ENCODE data around the gene ZNF862.

ZNF862 gene

DNA sequence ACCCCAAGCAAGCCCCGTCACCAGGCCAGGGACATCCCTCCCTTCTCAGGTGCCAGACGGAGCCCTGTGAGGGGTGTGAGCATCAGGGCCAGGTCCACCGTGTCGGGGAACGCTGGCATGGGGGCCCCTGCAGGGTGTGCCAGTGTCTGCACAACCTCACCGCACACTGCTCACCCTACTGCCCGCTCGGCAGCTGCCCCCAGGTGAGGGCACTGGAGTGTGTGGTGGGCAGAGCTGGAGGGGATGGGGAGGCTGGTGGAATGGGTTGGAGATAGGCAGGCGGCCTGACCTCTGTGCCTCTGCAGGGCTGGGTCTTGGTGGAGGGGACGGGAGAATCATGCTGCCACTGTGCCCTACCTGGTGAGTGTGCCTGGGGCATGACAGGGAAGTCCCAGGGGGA lies 44.9 kb upstream of the ZNF862 start:
- no peak for DNase-seq (ENCODE audit: low read depth)
- no peak overlapping the region for H3K4me3 ChIP-seq (ENCODE audit: low read depth, low read length)
- TF ChIP-seq, protein P1, sequence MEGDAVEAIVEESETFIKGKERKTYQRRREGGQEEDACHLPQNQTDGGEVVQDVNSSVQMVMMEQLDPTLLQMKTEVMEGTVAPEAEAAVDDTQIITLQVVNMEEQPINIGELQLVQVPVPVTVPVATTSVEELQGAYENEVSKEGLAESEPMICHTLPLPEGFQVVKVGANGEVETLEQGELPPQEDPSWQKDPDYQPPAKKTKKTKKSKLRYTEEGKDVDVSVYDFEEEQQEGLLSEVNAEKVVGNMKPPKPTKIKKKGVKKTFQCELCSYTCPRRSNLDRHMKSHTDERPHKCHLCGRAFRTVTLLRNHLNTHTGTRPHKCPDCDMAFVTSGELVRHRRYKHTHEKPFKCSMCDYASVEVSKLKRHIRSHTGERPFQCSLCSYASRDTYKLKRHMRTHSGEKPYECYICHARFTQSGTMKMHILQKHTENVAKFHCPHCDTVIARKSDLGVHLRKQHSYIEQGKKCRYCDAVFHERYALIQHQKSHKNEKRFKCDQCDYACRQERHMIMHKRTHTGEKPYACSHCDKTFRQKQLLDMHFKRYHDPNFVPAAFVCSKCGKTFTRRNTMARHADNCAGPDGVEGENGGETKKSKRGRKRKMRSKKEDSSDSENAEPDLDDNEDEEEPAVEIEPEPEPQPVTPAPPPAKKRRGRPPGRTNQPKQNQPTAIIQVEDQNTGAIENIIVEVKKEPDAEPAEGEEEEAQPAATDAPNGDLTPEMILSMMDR (IDR thresholded peaks at IDR 0.05; ENCODE audit: insufficient read depth, low read depth, low read length, missing control alignments), result no peak

DNA sequence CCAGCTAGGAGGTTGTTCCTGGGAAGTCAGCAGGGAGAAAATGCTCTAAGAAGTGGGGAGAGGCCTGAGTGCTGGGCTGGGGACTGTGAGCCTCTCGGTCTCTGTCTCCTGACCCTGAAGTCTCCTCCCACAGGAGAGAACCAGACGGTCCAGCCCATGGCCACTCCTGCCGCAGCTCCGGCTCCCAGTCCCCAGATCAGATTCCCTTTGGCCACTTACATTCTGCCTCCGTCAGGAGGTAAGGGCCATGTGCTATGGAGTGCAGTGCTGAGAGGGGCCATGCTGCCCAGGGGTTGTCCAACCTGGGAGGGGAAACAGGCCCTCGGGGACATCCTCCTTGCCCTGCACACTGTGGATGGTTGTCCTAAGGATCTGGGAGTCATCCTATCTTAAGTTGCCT lies 43.5 kb upstream of the ZNF862 start:
- DNase-seq (ENCODE audit: low read depth), result no peak
- H3K4me3 ChIP-seq (ENCODE audit: low read depth, low read length), result no peak overlapping the region

GRCh38 chr7:149795126-149795525 lies 43.0 kb upstream of the ZNF862 start:
- no peak for DNase-seq (ENCODE audit: low read depth)
- TF ChIP-seq, protein P1 (IDR thresholded peaks at IDR 0.05; ENCODE audit: insufficient read depth, low read depth, low read length, missing control alignments), result no peak
- no peak overlapping the region for H3K4me3 ChIP-seq (ENCODE audit: low read depth, low read length)

More for the DNA sequence above, 43.5 kb upstream of the ZNF862 start:
- TF ChIP-seq, protein P1 (IDR thresholded peaks at IDR 0.05; ENCODE audit: insufficient read depth, low read depth, low read length, missing control alignments), result no peak

DNA sequence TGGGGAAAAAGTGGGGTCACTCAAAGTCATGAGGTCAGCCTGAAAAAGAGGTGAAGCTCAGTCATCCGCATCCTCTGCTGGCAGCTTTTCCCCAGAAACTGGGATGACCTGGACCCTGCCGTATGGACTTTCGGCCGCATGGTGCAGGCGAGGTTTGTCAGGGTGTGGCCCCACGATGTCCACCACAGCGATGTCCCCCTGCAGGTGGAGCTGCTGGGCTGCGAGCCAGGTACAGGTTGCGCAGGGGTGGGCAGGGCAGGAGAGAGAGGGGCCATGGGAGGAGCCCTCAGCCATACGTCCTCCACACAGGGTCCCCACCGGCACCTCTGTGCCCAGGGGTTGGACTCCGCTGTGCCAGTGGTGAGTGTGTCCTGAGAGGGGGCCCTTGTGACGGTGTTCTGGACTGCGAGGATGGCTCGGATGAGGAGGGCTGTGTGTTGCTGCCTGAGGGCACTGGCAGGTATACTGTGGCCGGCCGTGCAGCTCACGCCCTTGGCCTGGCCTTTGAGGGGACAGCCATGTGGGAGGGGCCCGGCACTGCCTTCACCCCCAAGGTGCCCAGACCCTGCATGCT lies 41.8 kb upstream of the ZNF862 start:
- DNase-seq (ENCODE audit: low read depth), result no peak
- H3K4me3 ChIP-seq (ENCODE audit: low read depth, low read length), result no peak overlapping the region
- TF ChIP-seq, protein P1 (IDR thresholded peaks at IDR 0.05; ENCODE audit: insufficient read depth, low read depth, low read length, missing control alignments), result no peak

GRCh38 chr7:149797771-149798170 lies 40.4 kb upstream of the ZNF862 start:
- TF ChIP-seq, protein P1 (IDR thresholded peaks at IDR 0.05; ENCODE audit: insufficient read depth, low read depth, low read length, missing control alignments), result no peak
- H3K4me3 ChIP-seq (ENCODE audit: low read depth, low read length), result no peak overlapping the region
- DNase-seq (ENCODE audit: low read depth), result no peak

DNA sequence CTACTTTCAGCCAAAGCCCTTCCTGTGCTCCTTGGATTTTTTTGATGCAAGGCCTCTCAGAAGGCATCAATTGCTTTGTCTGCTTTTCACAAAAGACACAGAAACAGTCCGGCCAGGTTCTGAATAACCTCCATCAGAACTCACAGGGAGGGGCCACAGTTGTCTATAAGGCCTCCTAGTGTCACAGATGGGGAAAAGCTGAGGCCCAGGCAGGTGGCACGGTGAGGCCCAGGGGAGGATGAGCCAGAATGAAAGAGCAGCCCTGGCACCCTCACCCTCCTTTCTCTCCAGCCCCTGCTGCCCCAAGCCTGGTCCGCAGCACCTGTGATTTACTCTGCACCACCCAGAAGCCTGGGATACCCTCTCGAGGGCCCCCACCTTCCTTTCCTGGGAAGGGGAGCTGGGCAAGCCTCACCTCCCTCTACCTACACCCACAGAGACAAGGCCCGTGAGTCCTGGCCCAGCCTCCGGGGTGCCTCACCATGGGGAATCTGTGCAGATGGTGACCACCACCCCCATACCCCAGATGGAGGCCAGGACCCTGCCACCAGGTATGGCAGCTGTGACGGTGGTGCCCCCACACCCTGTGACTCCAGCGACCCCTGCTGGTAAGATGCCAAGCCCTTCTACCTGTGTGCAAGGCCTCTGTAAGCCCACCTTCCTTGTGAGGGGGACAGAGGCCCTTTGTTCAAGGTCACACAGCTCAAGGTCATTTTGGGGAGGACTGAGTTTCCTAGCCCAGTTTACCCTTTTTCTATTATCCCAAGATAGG lies 38.6 kb upstream of the ZNF862 start:
- H3K4me3 ChIP-seq (ENCODE audit: low read depth, low read length), result no peak overlapping the region
- peak; percentile 48 for DNase-seq (ENCODE audit: low read depth)
- TF ChIP-seq, protein P1 (IDR thresholded peaks at IDR 0.05; ENCODE audit: insufficient read depth, low read depth, low read length, missing control alignments), result peak; percentile 64
